IPS-NIHi11 (cell line): ENCODE data around the gene CDH23.

Experiments
- DNase-seq: peaks from one replicate; pipeline ENCODE4 v3.0.0; 2012; ENCODE audit warnings: mixed read lengths, low spot score

CDH23 gene

DNA sequence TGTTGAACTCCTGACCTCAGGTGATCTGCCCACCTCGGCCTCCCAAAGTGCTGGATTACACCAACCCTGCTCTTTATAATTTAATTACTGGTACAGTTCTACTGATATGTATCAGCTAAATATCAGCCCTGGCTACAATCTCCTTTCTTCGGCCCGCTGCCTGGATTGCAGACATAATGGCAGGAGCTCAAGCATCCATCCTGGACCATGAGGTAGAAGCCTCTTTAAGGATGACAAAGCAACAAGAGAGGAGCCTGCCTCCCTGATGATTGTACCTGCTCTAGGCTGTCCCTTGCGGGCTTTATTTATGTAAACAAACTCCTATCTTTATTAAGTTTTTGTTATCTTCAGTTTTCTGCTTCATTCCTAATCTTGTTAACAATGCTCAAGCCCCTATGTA lies 459.9 kb downstream of the CDH23 start:
- DNase-seq: no peak

DNA sequence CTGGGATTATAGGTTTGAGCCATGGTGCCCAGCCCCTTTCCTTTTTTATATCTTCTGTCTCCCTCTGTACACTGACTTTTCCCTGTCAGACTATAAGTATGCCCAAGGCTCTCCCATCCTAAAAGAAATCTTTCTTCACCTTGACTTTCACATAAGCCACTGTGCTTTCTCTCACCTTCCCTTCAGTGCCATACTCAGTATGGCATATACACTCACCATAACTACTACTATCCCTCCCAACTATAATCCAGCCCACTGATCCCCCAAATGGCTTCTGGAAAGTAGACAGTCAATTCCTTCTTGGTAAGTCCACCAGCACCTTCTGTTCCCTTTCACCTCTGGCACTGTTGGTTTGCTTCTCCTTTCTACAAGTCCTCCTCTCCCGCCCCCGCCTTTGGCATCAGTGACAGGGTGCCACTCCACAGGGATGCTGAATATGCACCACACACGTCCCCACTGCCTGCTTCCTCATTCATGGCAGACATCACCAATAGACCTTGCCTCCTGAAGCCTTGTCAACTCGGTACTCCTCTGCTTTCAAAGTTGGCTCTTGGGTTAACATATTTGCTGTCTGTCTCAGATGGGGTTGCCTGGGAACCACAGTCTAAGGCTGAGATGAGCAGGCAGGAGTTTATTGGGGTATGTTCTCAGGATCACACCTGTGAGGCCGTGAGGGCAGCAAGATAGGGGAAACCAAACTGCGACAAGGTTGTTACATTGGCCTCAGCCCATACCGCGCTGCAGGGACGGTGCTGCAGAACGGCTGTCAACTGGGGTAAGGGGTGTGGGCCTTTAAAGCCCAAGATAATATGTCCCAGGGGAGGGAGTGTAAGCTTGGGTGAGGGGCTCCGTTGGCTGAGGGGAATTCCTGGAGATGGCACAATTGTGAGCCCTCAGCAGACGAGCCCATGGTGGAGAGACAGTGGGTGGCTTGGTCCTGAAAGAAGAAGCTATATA lies 461.5 kb downstream of the CDH23 start:
- no peak for DNase-seq

DNA sequence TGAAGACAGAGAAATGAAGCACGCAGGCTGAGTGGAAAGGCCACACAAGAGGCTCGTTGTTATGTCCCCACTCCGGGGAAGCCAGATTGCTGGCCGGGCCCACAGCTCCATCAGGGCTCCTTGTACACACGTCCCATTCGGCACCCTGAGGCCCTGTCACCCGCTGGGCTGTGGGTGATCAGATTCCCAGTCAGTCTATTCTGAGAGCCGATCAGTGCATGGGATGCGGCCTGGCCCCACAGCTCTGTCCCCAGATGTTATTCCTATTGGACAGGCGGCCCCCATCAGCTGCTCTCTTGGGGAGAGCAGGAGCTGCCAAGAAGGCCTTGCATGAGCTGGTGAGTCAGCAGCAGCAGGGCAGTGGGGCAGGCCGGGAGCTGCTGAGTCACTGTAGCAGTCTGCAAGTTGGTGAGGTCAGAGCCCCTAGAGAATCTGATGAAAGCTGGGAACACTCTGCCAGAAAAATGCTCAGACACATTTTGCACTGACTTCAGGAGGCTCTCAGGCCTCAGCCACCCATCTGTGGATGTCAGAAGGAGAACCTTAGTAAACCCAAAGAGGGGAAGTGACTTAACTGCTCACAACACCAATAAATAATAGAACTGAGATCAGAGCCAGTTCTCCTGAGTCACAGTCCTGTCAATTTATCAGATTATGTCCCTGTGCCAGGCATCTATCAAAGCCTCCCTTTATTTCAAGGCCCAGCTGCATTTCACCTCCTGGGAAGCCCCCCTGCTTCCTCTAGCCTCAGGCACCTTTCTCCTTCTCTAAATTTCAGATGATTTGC lies 463.7 kb downstream of the CDH23 start:
- peak; percentile 80 for DNase-seq

DNA sequence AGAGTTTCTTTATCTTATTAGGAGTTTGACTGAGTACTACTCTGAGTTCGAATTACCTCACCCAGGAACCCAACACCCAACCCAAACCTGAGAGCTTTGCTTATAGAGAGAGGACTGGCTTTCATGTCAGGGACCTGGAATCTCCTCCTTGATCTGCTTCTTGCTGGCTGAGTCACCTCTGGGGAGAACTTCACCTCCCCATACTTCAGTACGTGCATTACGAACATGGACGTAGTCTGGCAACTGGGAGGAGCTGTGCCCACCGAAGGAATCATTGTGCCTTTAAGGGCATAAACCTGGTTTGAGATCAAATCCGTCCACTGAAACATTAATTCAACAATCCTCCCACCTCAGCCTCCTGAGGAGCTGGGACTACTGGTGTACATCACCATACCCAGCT lies 466.5 kb downstream of the CDH23 start:
- no peak for DNase-seq

DNA sequence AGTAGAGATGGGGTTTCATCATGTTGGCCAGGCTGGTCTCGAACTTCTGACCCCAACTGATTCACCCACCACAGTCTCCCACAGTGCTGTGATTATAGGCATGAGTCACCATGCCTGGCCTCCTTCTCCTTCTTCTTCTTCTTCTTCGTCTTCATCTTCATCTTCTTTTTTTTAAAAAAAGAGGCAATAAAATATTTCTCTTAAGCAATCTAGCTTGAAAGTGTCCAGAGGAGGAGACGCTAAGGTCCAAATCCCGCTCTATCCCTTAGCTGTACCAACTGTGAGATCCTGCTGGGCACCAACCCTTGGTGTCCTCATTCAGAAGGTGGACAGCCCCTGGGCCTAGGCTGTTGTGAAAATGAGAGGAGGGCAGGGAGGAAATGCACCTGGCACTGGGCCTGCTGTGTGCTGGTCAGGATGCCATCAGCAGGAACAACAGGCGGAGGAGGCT lies 468.2 kb downstream of the CDH23 start:
- no peak for DNase-seq
